OCI-LY7 (cell line): ENCODE data around the gene PCBP3. TPM values are rescaled to one million over a fixed set of nuclear protein-coding genes. Genes with fewer than 3 reads are reported as not detected.

ENCODE experiments used
- BruUV-seq: library from RNA; stranded (reverse); fragments of 400-500 nt; replicated peaks from 2 replicates; lab custom pipeline; 2021; lab: Mats Ljungman, UMichigan
- CTCF ChIA-PET: fragments of 300-600 bp; sonication (Branson Sonifier 250); formaldehyde crosslinking; loops from one replicate; lab custom pipeline; 2022; ENCODE audit warnings: antibody characterized with exemption; ENCODE audit not compliant: unreplicated experiment; lab: Charles Lee
- POLR2A ChIA-PET: fragments of 300-600 bp; sonication (Branson Sonifier 250); formaldehyde crosslinking; loops from one replicate; lab custom pipeline; 2022; ENCODE audit warnings: antibody characterized with exemption; lab: Charles Lee
- DNase-seq: peaks from one replicate; pipeline ENCODE4 v3.0.0-alpha.2; 2015; ENCODE audit warnings: low spot score
- H2AFZ ChIP-seq: fragments of 200-600 bp; sonication (generic), shearing (Covaris generic); 2 replicates; pipeline ENCODE4 v1.6.1; 2014; ENCODE audit warnings: mild to moderate bottlenecking, antibody characterized with exemption, low read length, moderate library complexity
- H3K27ac ChIP-seq: fragments of 200-600 bp; sonication (generic); 2 replicates; pipeline ENCODE4 v1.5.1; 2014; ENCODE audit warnings: mixed run types, low read depth, mild to moderate bottlenecking, moderate library complexity, low read length, inconsistent platforms; ENCODE audit not compliant: poor library complexity, severe bottlenecking
- H3K36me3 ChIP-seq: fragments of 200-600 bp; sonication (generic); 2 replicates; pipeline ENCODE4 v1.6.1; 2014; ENCODE audit warnings: mild to moderate bottlenecking, antibody characterized with exemption, low read length, moderate library complexity, mixed read lengths; ENCODE audit not compliant: insufficient read depth
- H3K4me1 ChIP-seq: fragments of 200-600 bp; sonication (generic); 2 replicates; pipeline ENCODE4 v1.5.1; 2014; ENCODE audit warnings: mild to moderate bottlenecking, low read length; ENCODE audit not compliant: insufficient read depth, poor library complexity, severe bottlenecking
- H3K4me2 ChIP-seq: fragments of 200-600 bp; sonication (generic); 2 replicates; pipeline ENCODE4 v1.6.1; 2014; ENCODE audit warnings: mild to moderate bottlenecking, low read length
- H3K4me3 ChIP-seq: fragments of 200-600 bp; sonication (generic); 2 replicates; pipeline ENCODE4 v1.5.1; 2014; ENCODE audit warnings: mild to moderate bottlenecking, low read depth, low read length; ENCODE audit not compliant: poor library complexity, severe bottlenecking
- H3K79me2 ChIP-seq: fragments of 200-600 bp; sonication (generic); 2 replicates; pipeline ENCODE4 v1.6.1; 2016; ENCODE audit warnings: low read depth, mild to moderate bottlenecking, low read length, moderate library complexity, mixed read lengths; ENCODE audit not compliant: insufficient read depth
- H3K9me2 ChIP-seq: fragments of 200-600 bp; sonication (generic); 2 replicates; pipeline ENCODE4 v1.6.1; 2016; ENCODE audit warnings: mild to moderate bottlenecking, low read length, mixed read lengths; ENCODE audit not compliant: insufficient read depth
- H3K9me3 ChIP-seq: fragments of 200-600 bp; sonication (generic); 2 replicates; pipeline ENCODE4 v1.6.1; 2014; ENCODE audit warnings: mild to moderate bottlenecking, mixed run types, low read length, mixed read lengths
- H4K20me1 ChIP-seq: fragments of 200-600 bp; sonication (generic); 2 replicates; pipeline ENCODE4 v1.6.1; 2014; ENCODE audit warnings: mild to moderate bottlenecking, antibody characterized with exemption, low read length, moderate library complexity, mixed read lengths; ENCODE audit not compliant: insufficient read depth
- EZH2phosphoT487 ChIP-seq: fragments of 200-600 bp; sonication (generic); IDR thresholded peaks from 2 replicates; pipeline ENCODE4 v1.6.1; 2018; ENCODE audit warnings: low read depth, borderline replicate concordance, mild to moderate bottlenecking, mixed run types, antibody characterized with exemption, low read length, moderate library complexity, mixed read lengths
- intact Hi-C: fragments of 100-400 bp; cut with micrococcal nuclease; formaldehyde crosslinking; loops from one replicate; pipeline ENCODE4 v1.10.0; 2022; ENCODE audit not compliant: unreplicated experiment
- total RNA-seq, 2 experiments: library from RNA; depleted of rRNA in 1 of 2; stranded (reverse); fragments of >200 nt in 1 of 2; shearing (Covaris generic) in 1 of 2; gene quantifications; 2 replicates each; pipeline ENCODE4 v1.2.3, GENCODE V29; 2014 to 2022
- TF ChIP-seq, protein P1 (sequence below): fragments of 200-600 bp; sonication (generic); conservative IDR thresholded peaks from 2 replicates; pipeline ENCODE4 v1.5.1; 2014; ENCODE audit warnings: mild to moderate bottlenecking, antibody characterized with exemption, low read length, moderate library complexity, mixed read lengths

PCBP3 gene
- total RNA-seq, 2 experiments from 2014 or later = 0.61 TPM; not detected in 1

- Histone ChIP-seq H3K36me3 (no peaks in the 10 kb centered on the region), H3K4me3 (no peak overlapping the region), H2AFZ (no peak overlapping the region), H3K79me2 (no peaks in the 10 kb centered on the region), H3K4me2 (no peak overlapping the region), H4K20me1 (no peaks in the 10 kb centered on the region), H3K27ac (no peak overlapping the region), H3K9me2 (no peaks in the 10 kb centered on the region), H3K4me1 (no peaks in the 10 kb centered on the region), H3K9me3 (no peaks in the 10 kb centered on the region)
- CTCF ChIA-PET = no interaction called here
- POLR2A ChIA-PET = no interaction called here
- BruUV-seq = no TSS peak
- TF ChIP-seq EZH2phosphoT487 = no peak
- TF ChIP-seq, protein P1, sequence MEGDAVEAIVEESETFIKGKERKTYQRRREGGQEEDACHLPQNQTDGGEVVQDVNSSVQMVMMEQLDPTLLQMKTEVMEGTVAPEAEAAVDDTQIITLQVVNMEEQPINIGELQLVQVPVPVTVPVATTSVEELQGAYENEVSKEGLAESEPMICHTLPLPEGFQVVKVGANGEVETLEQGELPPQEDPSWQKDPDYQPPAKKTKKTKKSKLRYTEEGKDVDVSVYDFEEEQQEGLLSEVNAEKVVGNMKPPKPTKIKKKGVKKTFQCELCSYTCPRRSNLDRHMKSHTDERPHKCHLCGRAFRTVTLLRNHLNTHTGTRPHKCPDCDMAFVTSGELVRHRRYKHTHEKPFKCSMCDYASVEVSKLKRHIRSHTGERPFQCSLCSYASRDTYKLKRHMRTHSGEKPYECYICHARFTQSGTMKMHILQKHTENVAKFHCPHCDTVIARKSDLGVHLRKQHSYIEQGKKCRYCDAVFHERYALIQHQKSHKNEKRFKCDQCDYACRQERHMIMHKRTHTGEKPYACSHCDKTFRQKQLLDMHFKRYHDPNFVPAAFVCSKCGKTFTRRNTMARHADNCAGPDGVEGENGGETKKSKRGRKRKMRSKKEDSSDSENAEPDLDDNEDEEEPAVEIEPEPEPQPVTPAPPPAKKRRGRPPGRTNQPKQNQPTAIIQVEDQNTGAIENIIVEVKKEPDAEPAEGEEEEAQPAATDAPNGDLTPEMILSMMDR = no peak
- no peak for DNase-seq
- intact Hi-C loops = no loop called here
These were observed 346.7 kb downstream of the PCBP3 start for GRCh38 chr21:45990049-45990711.

- Histone ChIP-seq H3K9me3 (no peaks in the 10 kb centered on the region), H3K9me2 (no peaks in the 10 kb centered on the region), H3K27ac (no peak overlapping the region), H3K4me1 (no peaks in the 10 kb centered on the region), H2AFZ (no peak overlapping the region), H3K79me2 (no peaks in the 10 kb centered on the region), H3K4me3 (no peak overlapping the region), H3K36me3 (no peaks in the 10 kb centered on the region), H4K20me1 (no peaks in the 10 kb centered on the region), H3K4me2 (no peak overlapping the region)
- TF ChIP-seq, protein P1 = no peak
- no peak for TF ChIP-seq EZH2phosphoT487
- ChIA-PET CTCF (no interaction called here), POLR2A (no interaction called here)
- intact Hi-C loops = no loop called here
- DNase-seq = no peak
- no TSS peak for BruUV-seq
These were observed 347.4 kb downstream of the PCBP3 start for GRCh38 chr21:45990741-45991605.
